ENCODE measurements around the gene NFATC3. TPM values are rescaled to one million over a fixed set of nuclear protein-coding genes. Genes with fewer than 3 reads are reported as not detected.
A peak's percentile ranks its signal among the peaks of the same experiment; 100 is the strongest.

NFATC3 gene
- total and polyA plus RNA-seq, 2 of the 8 experiments (the other 6 are each of a cell fraction or from before 2014, with no cell fraction given), result 17.6 to 34.5 TPM

DNA sequence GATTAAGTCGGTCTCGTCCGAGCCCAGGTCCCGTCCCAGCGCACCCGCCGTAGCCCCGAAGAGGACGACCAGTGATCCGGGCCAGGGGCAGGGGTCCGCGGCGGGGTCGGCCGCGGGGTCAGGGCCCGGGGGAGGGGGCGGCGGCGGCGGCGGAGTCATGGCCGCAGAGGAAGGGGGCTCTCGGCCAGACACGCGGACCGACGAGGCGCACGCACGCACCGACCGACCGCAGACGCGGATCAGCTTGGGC is 150.6 kb downstream of the NFATC3 start, which contains the start of gene ESRP2:
Gene ESRP2 (minus strand): TSS at position 241 of the 250 bp plus-strand sequence. CDS start 82 bp downstream, at position 159.
- POLR2A ChIA-PET (ENCODE audit: partially characterized antibody), result interaction anchor here (0.7 to 5.9 kb wide), 18 partner anchors 10 to 364 kb away, joined by 3 to 61 read pairs (median 4); partner anchors contain the start of genes NFATC3, PLA2G15, PRMT7 and PSMB10
- Histone ChIP-seq H4K91ac (replicated peaks; ENCODE audit: insufficient read length, low read length) (peak within 1 kb of the TSS; percentile 77), H2BK20ac (ENCODE audit: low read length) (peak within 1 kb of the TSS; percentile 66; the same call in 1 of the 2 replicates), H3K9me3 (ENCODE audit: insufficient read depth in 2 of 2, low read depth in 1 of 2, low read length in 1 of 2) (no peaks in the 10 kb centered on the region), H2BK12ac (ENCODE audit: low read depth, low read length) (peak within 1 kb of the TSS; percentile 35), H4K8ac (ENCODE audit: extremely low read depth, insufficient read depth, low read length) (peak within 1 kb of the TSS; percentile 79), H2AFZ (ENCODE audit: low read length) (peak within 1 kb of the TSS; percentile 5; the same call in 1 of the 2 replicates), H3K27ac (ENCODE audit: low read depth, low read length) (peak within 1 kb of the TSS; percentile 84), H3K27me3 (replicated peaks in 1 of 4; ENCODE audit: control insufficient read depth in 3 of 4, extremely low read depth in 1 of 4, insufficient read depth in 3 of 4, low read length in 3 of 4) (no peaks in the 10 kb centered on the region), H3K4me1 (replicated peaks in 1 of 4; ENCODE audit: control insufficient read depth in 3 of 4, insufficient read depth in 4 of 4, low read length in 3 of 4) (peaks cover 0 to 28% (median 20%) of the 10 kb centered on the region in 4 experiments; a peak in 5 of 7 replicates), H3K56ac (replicated peaks; ENCODE audit: insufficient read length, low read depth, low read length) (peak within 1 kb of the TSS; percentile 91), H3K14ac (ENCODE audit: insufficient read length) (no peak within 1 kb of the TSS), H3K36me3 (ENCODE audit: control insufficient read depth in 2 of 4, insufficient read depth in 4 of 4, low read length in 3 of 4) (peaks cover 4 to 19% (median 16%) of the 10 kb centered on the region in 4 experiments; a peak in 7 of 8 replicates), H3K18ac (ENCODE audit: extremely low read depth, low read length) (peak within 1 kb of the TSS; percentile 87), H3K4me2 (ENCODE audit: insufficient read depth in 1 of 2, low read depth in 2 of 2, low read length in 2 of 2) (peak within 1 kb of the TSS; percentile 99), H2BK120ac (replicated peaks; ENCODE audit: low read depth, low read length) (peak within 1 kb of the TSS; percentile 96), H4K5ac (ENCODE audit: insufficient read length, low read depth, low read length) (peak within 1 kb of the TSS; percentile 84), H4K20me1 (replicated peaks in 1 of 2; ENCODE audit: control insufficient read depth in 1 of 2, insufficient read depth in 2 of 2, low read length in 2 of 2) (peaks cover 19 to 23% of the 10 kb centered on the region in 2 experiments), H2AK5ac (ENCODE audit: low read depth, low read length) (0 out of 2 replicates have a peak within 1 kb of the TSS, but pooled peaks have one; percentile 14), H3K79me1 (ENCODE audit: low read depth, low read length) (peaks cover 5% of the 10 kb centered on the region; the same call in 1 of the 2 replicates), H3K23me2 (ENCODE audit: low read depth, low read length) (peaks cover 22% of the 10 kb centered on the region), H2BK15ac (ENCODE audit: low read length) (peak within 1 kb of the TSS; percentile 97; the same call in 1 of the 2 replicates), H3K4me3 (ENCODE audit: extremely low read depth in 1 of 4, insufficient read depth in 2 of 4, low read depth in 3 of 4, low read length in 4 of 4) (peak within 1 kb of the TSS; percentile 59 to 85 (median 82)), H3K9ac (replicated peaks in 1 of 4; ENCODE audit: extremely low read depth in 1 of 4, low read depth in 3 of 4, low read length in 3 of 4) (peak within 1 kb of the TSS; percentile 74 to 90 (median 77)), H3K79me2 (ENCODE audit: control insufficient read depth in 1 of 2, insufficient read depth in 2 of 2, low read length in 2 of 2) (peaks cover 5 to 19% of the 10 kb centered on the region in 2 experiments), H3K23ac (ENCODE audit: insufficient read length) (no peak within 1 kb of the TSS), H2BK5ac (ENCODE audit: low read depth, low read length) (peak within 1 kb of the TSS; percentile 93), H3K4ac (replicated peaks; ENCODE audit: insufficient read length, low read depth, low read length) (peak within 1 kb of the TSS; percentile 87)
- DNase-seq (ENCODE audit: low read depth in 1 of 2, low spot score in 2 of 2), result no peak
- FAIRE-seq, result no peak
- 0% methylated on average over 13 of the region's 36 CpGs; no CpG with 5 or more reads in 1 of the 2 experiments for WGBS, 2 experiments (ENCODE audit: extremely low coverage in 1 of 2, insufficient coverage in 1 of 2, insufficient read length in 1 of 2, insufficient replicate concordance in 2 of 2, low coverage in 1 of 2, low lambda C conversion rate in 2 of 2, missing lambda C conversion rate in 1 of 2)
- CTCF ChIA-PET (ENCODE audit: partially characterized antibody), result interaction anchor here (1.4 to 4.0 kb wide), 3 partner anchors 9 to 142 kb away, joined by 3 to 11 read pairs (median 10); no protein-coding TSS in a partner anchor
- TF ChIP-seq, protein P1, sequence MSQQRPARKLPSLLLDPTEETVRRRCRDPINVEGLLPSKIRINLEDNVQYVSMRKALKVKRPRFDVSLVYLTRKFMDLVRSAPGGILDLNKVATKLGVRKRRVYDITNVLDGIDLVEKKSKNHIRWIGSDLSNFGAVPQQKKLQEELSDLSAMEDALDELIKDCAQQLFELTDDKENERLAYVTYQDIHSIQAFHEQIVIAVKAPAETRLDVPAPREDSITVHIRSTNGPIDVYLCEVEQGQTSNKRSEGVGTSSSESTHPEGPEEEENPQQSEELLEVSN (IDR thresholded peaks at IDR 0.05), result no peak
- TF ChIP-seq EP300 (IDR thresholded peaks at IDR 0.05; ENCODE audit: borderline replicate concordance in 1 of 2, low read depth in 2 of 2, low read length in 2 of 2) (no peak), CTBP2 (IDR thresholded peaks at IDR 0.05; ENCODE audit: borderline replicate concordance, insufficient read depth, insufficient read length, low read length) (no peak), JUND (IDR thresholded peaks at IDR 0.05; ENCODE audit: low read length) (no peak), EGR1 (IDR thresholded peaks at IDR 0.05; ENCODE audit: borderline replicate concordance, low read depth, low read length) (no peak), RBBP5 (IDR thresholded peaks at IDR 0.05; ENCODE audit: borderline replicate concordance, low read depth, low read length) (no peak; the same call in 1 of the 2 replicates), EZH2 (IDR thresholded peaks at IDR 0.05; ENCODE audit: low read depth, low read length, severe bottlenecking) (no peak), BACH1 (IDR thresholded peaks at IDR 0.05; ENCODE audit: low read length) (no peak), JUN (IDR thresholded peaks at IDR 0.05; ENCODE audit: low read depth, low read length) (no peak)

Measured in H1 (cell line).